ENCODE results near the gene DNASE1.

- no peak for TF ChIP-seq POLR2A (IDR thresholded peaks at IDR 0.05; ENCODE audit: low read depth, low read length)
- TF ChIP-seq POLR2AphosphoS5 (IDR thresholded peaks at IDR 0.05; ENCODE audit: low read depth, low read length), result no peak
Observed at GRCh38 chr16:3640632-3641501, 13.6 kb upstream of the DNASE1 start.
